ENCODE results near the gene GBP6.
"Not testable (repeated sequence)": the region's sequence is repeated elsewhere in the genome, so short reads cannot be mapped to it uniquely, and the experiment has no call there.

GBP6 gene

DNA sequence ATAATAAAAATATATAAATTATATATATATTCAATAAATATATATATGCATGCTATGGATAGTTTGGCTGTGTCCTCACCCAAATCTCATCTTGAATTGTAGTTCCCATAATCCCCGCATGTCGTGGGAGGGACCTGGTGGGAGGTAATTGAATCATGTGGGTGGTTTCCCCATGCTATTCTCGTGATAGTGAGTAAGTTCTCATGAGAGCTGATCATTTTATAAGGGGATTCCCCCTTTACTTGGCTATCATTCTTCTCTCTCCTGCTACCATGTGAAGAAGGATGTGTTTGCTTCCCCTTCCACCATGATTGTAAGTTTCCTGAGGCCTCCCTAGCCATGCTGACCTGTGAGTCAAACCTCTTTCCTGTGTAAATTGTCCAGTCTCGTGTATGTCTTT is 10.0 kb downstream of the GBP6 start:
- DNase-seq (ENCODE audit: low spot score) = not testable (repeated sequence)

GRCh38 chr1:89378001-89378400 is 14.1 kb downstream of the GBP6 start:
- no peak for DNase-seq (ENCODE audit: low spot score)

- no peak for DNase-seq (ENCODE audit: low spot score)
These were observed 17.8 kb downstream of the GBP6 start for GRCh38 chr1:89381618-89382017.

DNA sequence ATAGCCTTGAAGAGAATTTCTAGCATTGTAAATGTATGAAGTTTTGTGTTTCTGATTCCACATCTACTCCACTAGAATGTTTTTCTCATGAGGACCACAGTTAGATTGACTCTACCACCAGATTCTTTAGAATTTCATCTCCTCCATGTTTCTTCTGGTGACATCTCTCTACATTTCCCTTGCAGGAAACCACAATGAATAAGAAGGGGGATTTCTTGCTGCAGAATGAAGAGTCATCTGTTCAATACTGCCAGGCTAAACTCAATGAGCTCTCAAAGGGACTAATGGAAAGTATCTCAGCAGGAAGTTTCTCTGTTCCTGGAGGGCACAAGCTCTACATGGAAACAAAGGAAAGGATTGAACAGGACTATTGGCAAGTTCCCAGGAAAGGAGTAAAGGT is 18.6 kb downstream of the GBP6 start:
- no peak for DNase-seq (ENCODE audit: low spot score)

- DNase-seq (ENCODE audit: low spot score) = no peak
These were observed 19.3 kb downstream of the GBP6 start for GRCh38 chr1:89383185-89383584.

DNA sequence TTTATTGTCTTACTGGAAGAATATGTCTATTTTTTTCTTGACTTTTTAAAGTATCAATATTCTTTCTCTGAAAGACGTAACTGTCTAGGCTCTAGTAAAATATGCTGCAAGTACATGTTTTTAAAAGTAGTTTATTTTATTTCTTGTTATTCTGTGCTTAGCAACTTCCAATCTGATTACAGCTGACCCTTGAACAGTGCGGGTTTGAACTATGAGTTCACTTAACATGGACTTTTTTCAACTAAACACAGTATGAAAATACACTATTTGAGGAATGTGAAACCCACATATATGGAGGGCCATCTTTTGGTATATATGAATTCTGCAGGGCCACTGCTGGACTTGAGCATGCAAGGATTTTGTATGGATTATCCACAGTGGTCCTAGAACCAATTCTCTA is 26.8 kb downstream of the GBP6 start:
- no peak for DNase-seq (ENCODE audit: low spot score)

DNA sequence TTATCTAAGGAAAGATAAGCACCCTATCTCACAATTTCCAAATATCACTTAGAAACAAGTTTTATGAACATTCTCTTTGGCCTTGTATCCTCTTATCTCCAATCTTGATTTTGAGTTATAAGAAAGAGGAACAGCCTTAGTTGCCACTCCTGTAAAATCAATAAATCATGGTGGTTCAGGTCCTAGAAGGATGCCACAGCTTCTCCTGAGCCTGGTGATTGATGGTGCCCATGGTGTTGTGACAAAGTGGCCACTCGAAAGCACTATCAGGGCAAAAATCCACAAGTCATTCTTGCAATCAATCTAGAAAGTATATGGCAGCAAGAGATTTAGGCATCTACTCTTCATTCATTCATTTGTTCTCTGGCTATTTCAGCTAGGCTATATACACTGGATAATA is 27.8 kb downstream of the GBP6 start:
- no peak for DNase-seq (ENCODE audit: low spot score)

- DNase-seq (ENCODE audit: low spot score) = no peak
These were observed 31.0 kb downstream of the GBP6 start for GRCh38 chr1:89394851-89395250.

DNA sequence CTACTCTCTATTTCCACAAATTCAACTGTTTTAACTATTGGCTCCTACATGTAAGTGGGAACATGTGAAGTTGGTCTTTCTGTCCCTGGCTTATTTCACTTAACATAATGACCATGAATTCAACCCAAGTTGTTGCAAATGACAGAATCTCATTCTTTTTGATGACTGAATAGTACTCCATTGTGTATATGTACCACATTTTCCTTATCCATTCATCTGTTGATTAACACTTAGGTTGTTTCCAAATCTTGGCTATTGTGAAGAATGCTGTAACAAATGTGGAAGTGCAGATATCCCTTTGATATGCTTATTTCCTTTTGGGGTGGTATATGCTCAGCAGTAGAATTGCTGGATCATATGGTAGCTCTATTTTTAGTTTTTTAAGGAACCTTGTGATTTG is 33.0 kb downstream of the GBP6 start:
- no peak for DNase-seq (ENCODE audit: low spot score)

DNA sequence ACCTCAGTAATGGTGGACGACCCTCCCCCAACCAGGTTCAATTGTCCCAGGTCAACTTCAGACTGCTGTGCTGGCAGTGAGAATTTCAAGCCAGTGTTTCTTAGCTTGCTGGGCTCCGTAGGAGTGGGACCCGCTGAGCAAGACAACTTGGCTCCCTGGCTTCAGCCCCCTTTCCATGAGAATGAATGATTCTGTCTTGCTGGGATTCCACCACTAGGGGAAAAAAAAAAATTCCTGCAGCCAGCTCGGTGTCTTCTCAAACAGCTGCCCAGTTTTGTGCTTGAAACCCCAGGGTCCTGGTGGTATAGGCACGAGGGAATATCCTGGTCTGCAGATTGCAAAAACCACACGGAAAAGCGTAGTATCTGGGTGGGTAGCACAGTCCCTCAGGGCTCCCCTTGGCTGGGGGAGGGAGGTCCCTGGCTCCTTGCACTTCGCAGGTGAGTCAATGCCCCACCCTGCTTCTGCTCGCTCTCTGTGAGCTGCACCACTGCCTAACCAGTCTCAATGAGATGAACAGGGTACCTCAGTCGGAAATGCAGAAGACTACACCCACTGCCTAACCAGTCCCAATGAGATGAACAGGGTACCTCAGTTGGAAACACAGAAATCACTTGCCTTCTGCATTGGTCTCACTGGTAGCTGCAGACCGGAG is 41.5 kb downstream of the GBP6 start:
- DNase-seq (ENCODE audit: low spot score) = no peak

- no peak for DNase-seq (ENCODE audit: low spot score)
These were observed 43.5 kb downstream of the GBP6 start for GRCh38 chr1:89407360-89407759.

DNA sequence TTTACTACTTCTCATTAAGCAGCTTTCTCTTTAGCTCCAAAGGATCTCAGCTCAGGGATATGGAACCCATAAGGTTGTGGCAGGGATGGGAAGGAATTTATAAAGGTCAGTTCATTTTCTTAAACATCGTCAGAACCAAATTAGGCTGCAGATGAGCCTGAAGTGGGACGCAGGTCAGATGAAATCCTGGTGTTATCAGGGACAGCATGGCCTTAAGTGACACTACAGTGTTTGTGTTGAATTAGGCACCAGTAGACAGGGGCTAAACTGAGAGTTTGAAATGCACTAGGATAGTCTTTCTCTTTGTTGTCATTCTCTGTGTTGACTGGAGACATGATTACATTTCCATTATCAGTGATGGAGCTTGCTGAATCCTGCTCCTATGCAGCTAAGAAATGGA is 43.9 kb downstream of the GBP6 start:
- DNase-seq (ENCODE audit: low spot score) = not testable (repeated sequence)

DNA sequence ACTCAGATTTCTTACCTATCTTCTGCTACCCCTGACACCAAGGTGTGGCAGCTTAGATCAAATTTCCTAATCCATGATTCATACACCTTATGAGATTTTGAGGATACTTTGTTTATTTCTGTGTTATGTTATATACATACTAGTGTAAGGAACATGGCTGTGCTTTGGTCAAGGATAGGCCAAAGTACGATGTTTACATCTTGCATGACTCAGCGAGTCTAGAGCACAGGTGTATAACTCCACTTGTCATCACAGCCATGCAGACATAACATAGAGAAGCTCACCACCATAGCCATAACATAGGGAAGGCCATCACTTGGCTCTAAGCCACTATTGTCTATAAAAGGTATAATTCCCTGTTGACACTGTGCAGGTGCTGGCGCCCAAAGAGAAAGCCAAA is 61.2 kb downstream of the GBP6 start:
- DNase-seq (ENCODE audit: low spot score) = no peak

DNA sequence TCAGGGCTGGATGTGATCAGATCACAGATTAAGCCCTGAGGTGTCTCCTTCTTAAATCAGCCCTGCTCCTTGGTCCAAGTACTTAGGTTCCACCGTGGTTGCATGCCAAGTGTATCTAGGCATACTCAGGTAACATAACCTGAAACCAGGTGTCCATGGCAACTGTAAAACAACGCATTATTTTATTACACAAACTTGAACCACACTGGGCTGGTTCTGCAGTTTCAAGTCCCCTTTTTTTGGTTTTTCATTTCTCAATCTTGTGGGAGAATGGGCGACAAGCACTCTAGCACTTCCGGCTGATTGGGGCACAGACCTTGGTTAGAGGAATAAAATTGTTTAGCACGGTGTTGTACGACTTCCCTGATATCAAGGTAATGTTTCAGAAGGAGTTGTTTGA is 65.2 kb downstream of the GBP6 start:
- DNase-seq (ENCODE audit: low spot score) = no peak

- not testable (repeated sequence) for DNase-seq (ENCODE audit: low spot score)
These were observed 65.8 kb downstream of the GBP6 start for GRCh38 chr1:89429681-89430080.

GRCh38 chr1:89433421-89433820 is 69.6 kb downstream of the GBP6 start:
- DNase-seq (ENCODE audit: low spot score) = no peak

GRCh38 chr1:89434058-89434780 is 70.4 kb downstream of the GBP6 start:
- DNase-seq (ENCODE audit: low spot score) = not testable (repeated sequence)
